HG03342 (cell line): ENCODE measurements around the gene SYT3.

Experiments used
- ATAC-seq: cut with Tn5 transposase; IDR thresholded peaks from one replicate; pipeline ENCODE4 v1.9.1; 2021; ENCODE audit warnings: mild to moderate bottlenecking, moderate library complexity; ENCODE audit not compliant: unreplicated experiment

Gene SYT3

GRCh38 chr19:50639121-50640112 lies at the start of gene SYT3:
TSS of gene SYT3 (minus strand) at chr19:50639881. CDS start at chr19:50637411, 2,470 bp downstream.
- ATAC-seq: no peak

- ATAC-seq: no peak
These were observed 49.1 kb upstream of the SYT3 start for GRCh38 chr19:50688766-50689165.

GRCh38 chr19:50686310-50687032 lies 46.8 kb upstream of the SYT3 start:
- no peak for ATAC-seq

- peak; percentile 67 for ATAC-seq
These were observed 39.8 kb upstream of the SYT3 start for GRCh38 chr19:50679177-50680125.

GRCh38 chr19:50678323-50678722 lies 38.6 kb upstream of the SYT3 start:
- ATAC-seq: no peak

- no peak for ATAC-seq
These were observed 38.0 kb upstream of the SYT3 start for GRCh38 chr19:50677636-50678035.

- ATAC-seq: no peak
These were observed 37.0 kb upstream of the SYT3 start for GRCh38 chr19:50676625-50677197.

GRCh38 chr19:50673118-50673517 lies 33.4 kb upstream of the SYT3 start:
- ATAC-seq: no peak

GRCh38 chr19:50670102-50670380 lies 30.4 kb upstream of the SYT3 start:
- ATAC-seq: no peak

GRCh38 chr19:50669302-50670101 lies 29.8 kb upstream of the SYT3 start:
- no peak for ATAC-seq

- ATAC-seq: no peak
These were observed 29.2 kb upstream of the SYT3 start for GRCh38 chr19:50668879-50669278.

GRCh38 chr19:50668416-50668815 lies 28.7 kb upstream of the SYT3 start:
- ATAC-seq: no peak

- ATAC-seq: no peak
These were observed 28.1 kb upstream of the SYT3 start for GRCh38 chr19:50667759-50668231.

GRCh38 chr19:50667177-50667758 lies 27.6 kb upstream of the SYT3 start:
- ATAC-seq: no peak

- no peak for ATAC-seq
These were observed 26.9 kb upstream of the SYT3 start for GRCh38 chr19:50666346-50667176.

- ATAC-seq: no peak
These were observed 24.5 kb upstream of the SYT3 start for GRCh38 chr19:50664204-50664603.

GRCh38 chr19:50663482-50663790 lies 23.8 kb upstream of the SYT3 start:
- no peak for ATAC-seq

GRCh38 chr19:50662651-50663481 lies 23.2 kb upstream of the SYT3 start:
- ATAC-seq: no peak
